Endothelial cell of umbilical vein (primary cell): ENCODE measurements around the gene GNA12.

Experiments used
- EZH2 ChIP-seq: IDR thresholded peaks from 2 replicates; pipeline ENCODE4 v1.6.1; 2012; ENCODE audit warnings: borderline replicate concordance, low read depth, mild to moderate bottlenecking, moderate library complexity, low read length, inconsistent platforms; ENCODE audit not compliant: severe bottlenecking
- POLR2A ChIP-seq: IDR thresholded peaks from 2 replicates; pipeline ENCODE4 v1.6.1; 2012; ENCODE audit warnings: low read depth, mild to moderate bottlenecking, control low read depth, low read length
- POLR2AphosphoS5 ChIP-seq: IDR thresholded peaks from 2 replicates; pipeline ENCODE4 v1.6.1; 2012; ENCODE audit warnings: low read depth, mild to moderate bottlenecking, control low read depth, low read length, moderate library complexity; ENCODE audit not compliant: insufficient read depth
- TF ChIP-seq, protein P1 (sequence below), 2 donors: IDR thresholded peaks; 1 replicate in 1 of 2; 2 replicates in 1 of 2; pipeline ENCODE4 v1.5.1; 2011; ENCODE audit warnings: low read length in 2 of 2, mild to moderate bottlenecking in 2 of 2, moderate library complexity in 2 of 2, control low read depth in 1 of 2, inconsistent platforms in 1 of 2, low read depth in 1 of 2; ENCODE audit not compliant: insufficient read depth in 1 of 2; ENCODE audit errors: extremely low read depth in 1 of 2
- TF ChIP-seq, protein P2 (sequence below): IDR thresholded peaks from 2 replicates; pipeline ENCODE4 v1.6.1; 2011; ENCODE audit not compliant: insufficient read depth, insufficient read length

DNA sequence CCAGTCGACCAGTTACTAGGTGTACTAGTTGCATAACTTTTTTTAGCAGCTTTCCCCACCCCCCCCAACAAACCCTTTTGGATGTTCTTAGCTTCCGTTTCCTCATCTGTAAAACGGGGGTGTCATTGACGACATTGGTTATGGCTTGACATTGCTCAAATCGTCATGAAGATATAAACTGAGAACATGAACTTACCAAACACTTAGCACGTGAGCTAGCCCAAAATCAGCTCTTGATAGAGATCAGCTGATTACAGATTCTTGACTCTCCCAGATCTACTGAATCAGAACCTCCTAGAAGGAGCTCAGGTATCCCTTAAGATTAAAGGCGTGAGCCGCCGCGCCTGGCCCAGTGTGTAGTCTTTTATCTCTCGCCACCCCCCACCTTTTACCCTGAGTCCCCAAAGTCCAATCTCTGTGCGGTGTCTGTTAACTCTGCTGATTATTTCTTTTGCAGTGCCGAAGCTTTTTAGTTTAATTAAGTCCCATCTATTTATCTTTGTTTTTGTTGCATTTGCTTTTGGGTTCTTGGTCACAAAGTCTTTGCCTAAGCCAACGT lies 1.0 kb upstream of the GNA12 start:
- TF ChIP-seq, protein P1, sequence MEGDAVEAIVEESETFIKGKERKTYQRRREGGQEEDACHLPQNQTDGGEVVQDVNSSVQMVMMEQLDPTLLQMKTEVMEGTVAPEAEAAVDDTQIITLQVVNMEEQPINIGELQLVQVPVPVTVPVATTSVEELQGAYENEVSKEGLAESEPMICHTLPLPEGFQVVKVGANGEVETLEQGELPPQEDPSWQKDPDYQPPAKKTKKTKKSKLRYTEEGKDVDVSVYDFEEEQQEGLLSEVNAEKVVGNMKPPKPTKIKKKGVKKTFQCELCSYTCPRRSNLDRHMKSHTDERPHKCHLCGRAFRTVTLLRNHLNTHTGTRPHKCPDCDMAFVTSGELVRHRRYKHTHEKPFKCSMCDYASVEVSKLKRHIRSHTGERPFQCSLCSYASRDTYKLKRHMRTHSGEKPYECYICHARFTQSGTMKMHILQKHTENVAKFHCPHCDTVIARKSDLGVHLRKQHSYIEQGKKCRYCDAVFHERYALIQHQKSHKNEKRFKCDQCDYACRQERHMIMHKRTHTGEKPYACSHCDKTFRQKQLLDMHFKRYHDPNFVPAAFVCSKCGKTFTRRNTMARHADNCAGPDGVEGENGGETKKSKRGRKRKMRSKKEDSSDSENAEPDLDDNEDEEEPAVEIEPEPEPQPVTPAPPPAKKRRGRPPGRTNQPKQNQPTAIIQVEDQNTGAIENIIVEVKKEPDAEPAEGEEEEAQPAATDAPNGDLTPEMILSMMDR (IDR thresholded peaks at IDR 0.05; ENCODE audit: extremely low read depth in 1 of 2, insufficient read depth in 1 of 2, low read depth in 1 of 2, low read length in 2 of 2): no peak
- no peak for TF ChIP-seq POLR2A
- no peak for TF ChIP-seq EZH2
- no peak for TF ChIP-seq POLR2AphosphoS5
- TF ChIP-seq, protein P2, sequence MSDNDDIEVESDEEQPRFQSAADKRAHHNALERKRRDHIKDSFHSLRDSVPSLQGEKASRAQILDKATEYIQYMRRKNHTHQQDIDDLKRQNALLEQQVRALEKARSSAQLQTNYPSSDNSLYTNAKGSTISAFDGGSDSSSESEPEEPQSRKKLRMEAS: no peak
